Peyer's patch (tissue), 4 donors: ENCODE measurements around the gene SUPT4H1.
"Not testable (repeated sequence)": the region's sequence is repeated elsewhere in the genome, so short reads cannot be mapped to it uniquely, and the experiment has no call there.

Experiments
- POLR2A ChIP-seq, 2 donors: fragments of 450-650 bp; IDR thresholded peaks; one replicate each; pipeline ENCODE4 v1.5.1; 2017; ENCODE audit warnings: antibody characterized with exemption in 2 of 2, mild to moderate bottlenecking in 2 of 2, moderate library complexity in 2 of 2
- TF ChIP-seq, protein P1 (sequence below), 6 experiments: fragments of 450-650 bp in 4 of 6; fragments of 200-600 bp in 2 of 6; sonication (generic) in 1 of 6; IDR thresholded peaks; one replicate each; pipeline ENCODE4 v1.5.1; 2017 to 2019; ENCODE audit warnings: antibody characterized with exemption in 6 of 6, mild to moderate bottlenecking in 3 of 6, moderate library complexity in 1 of 6

DNA sequence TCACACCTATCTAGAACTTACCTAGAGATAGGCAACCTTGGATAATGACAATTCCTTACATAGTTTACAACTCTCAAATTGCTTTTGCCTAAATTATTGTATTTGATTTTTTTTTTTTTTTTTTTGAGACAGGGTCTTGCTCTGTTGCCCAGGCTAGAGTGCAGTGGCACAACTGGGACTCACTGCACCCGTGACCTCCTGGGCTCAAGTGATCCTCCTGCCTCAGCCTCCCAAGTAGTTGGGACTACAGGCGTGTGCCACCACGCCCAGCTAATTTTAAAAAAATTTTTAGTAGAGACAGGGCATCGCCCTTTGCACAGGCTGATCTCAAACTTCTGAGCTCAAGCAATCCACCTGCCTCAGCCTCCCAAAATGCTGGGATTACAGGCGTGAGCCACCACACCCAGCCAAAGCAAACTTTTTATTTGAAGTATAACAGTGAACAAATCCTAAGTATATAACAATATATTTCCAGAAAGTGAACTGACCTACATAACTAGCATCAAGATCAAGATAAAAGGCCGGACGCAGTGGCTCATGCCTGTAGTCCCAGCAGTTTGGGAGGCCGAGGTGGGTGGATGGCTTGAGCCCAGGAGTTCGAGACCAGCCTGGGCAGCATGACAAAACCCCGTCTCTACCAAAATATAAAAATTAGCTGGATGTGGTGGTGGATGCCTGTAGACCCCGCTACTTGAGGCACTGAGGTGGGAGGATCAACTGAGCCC, 10.7 kb downstream of the SUPT4H1 start:
- TF ChIP-seq, protein P1, sequence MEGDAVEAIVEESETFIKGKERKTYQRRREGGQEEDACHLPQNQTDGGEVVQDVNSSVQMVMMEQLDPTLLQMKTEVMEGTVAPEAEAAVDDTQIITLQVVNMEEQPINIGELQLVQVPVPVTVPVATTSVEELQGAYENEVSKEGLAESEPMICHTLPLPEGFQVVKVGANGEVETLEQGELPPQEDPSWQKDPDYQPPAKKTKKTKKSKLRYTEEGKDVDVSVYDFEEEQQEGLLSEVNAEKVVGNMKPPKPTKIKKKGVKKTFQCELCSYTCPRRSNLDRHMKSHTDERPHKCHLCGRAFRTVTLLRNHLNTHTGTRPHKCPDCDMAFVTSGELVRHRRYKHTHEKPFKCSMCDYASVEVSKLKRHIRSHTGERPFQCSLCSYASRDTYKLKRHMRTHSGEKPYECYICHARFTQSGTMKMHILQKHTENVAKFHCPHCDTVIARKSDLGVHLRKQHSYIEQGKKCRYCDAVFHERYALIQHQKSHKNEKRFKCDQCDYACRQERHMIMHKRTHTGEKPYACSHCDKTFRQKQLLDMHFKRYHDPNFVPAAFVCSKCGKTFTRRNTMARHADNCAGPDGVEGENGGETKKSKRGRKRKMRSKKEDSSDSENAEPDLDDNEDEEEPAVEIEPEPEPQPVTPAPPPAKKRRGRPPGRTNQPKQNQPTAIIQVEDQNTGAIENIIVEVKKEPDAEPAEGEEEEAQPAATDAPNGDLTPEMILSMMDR (IDR thresholded peaks at IDR 0.05): not testable (repeated sequence)
- not testable (repeated sequence) for TF ChIP-seq POLR2A (IDR thresholded peaks at IDR 0.05)
